ENCODE results near the gene C4orf33.
A peak's percentile ranks its signal among the peaks of the same experiment; 100 is the strongest.
"Not testable (repeated sequence)": the region's sequence is repeated elsewhere in the genome, so short reads cannot be mapped to it uniquely, and the experiment has no call there.

Gene C4orf33, protein sequence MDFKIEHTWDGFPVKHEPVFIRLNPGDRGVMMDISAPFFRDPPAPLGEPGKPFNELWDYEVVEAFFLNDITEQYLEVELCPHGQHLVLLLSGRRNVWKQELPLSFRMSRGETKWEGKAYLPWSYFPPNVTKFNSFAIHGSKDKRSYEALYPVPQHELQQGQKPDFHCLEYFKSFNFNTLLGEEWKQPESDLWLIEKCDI

DNA sequence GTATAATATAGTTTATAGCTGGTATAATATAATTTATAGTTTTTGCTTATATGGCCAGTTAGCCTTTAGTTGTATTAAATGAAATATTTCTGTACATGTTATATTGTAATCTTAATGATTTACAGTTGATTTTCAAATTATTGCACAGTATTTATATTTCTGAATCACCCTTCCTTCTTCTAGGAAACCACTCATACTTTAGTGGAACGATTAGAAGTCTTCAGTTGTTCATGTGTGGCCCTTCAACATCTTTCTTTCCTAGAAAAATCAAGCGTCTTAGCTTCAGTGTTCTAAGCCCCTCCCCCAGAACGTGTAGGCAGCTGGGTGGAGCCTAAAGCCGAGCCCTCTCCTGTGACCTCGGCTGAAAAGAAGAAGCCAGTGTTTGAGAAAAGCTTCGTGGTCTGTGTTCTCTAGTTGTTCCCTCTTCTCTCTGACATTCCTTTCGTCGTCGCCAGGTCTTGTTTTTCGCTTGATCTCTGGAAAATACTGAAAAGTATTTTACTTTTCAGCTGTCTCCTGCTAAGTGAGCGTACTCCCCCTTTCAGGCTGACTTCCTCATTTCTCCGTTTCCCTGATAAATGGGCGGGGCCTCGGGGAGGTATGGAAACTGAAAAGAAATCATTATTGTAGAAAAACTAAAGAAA is at the start of gene C4orf33:
C4orf33 (plus strand) TSS at position 342 of the 644 bp plus-strand sequence. CDS start 6,459 bp downstream, outside the sequence.
- DNase-seq, result peak; percentile 84

DNA sequence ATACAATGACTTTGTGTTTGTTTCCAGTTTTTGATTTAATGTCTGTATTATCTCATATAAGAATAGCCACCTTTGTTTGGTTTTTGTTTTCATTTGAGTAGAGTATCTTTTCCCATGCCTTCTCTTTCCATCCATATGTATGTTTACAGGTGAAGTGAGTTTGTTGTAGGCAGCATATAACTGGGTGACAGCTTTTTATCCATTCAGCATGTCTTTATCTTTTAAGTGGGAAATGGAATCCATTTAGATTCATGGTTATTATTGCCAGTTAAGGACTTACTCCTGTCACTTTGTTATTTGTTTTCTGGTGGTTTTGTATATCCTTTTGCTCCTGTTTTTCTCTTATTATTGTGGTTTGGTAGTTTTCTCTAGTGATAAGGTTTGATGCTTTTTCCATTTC is 36.9 kb upstream of the C4orf33 start:
- no peak for DNase-seq

DNA sequence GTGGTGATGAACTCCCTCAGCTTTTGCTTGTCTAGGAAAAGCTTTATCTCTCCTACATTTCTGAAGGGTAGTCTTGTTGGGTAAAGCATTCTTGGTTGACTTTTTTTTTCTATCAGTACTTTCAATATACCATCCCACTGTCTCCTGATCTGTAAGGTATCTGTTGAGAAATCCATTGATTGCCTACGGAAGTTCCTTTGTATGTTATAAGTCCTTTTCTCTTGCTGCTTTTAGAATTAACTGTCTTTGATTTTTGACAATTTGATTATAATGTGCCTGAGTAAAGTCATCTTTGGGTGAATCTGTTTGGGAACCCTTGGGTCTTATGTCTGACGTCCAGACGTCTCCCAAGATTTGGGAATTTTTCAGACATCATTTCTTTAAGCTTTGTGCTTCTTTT is 33.4 kb upstream of the C4orf33 start:
- DNase-seq, result no peak

DNA sequence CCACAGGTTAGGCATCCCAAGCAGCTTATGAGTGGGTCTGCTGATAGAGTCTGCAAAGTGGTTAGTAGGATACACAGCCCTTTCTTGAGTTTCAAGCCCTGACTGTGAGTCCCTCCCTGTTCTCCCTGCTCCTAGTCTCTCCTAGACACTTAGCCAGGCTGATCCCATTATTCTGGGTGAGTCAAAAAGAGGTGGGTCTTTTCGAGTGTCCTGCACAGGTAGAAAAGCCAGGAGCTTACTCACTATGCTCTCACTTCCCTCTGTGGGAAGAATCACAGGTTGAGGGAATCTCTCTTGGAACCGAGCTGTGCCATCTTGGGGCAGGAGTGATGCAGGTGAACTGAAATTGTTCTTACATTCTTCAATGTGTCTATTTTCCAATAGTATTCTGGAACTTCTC is 32.3 kb upstream of the C4orf33 start:
- no peak for DNase-seq

DNA sequence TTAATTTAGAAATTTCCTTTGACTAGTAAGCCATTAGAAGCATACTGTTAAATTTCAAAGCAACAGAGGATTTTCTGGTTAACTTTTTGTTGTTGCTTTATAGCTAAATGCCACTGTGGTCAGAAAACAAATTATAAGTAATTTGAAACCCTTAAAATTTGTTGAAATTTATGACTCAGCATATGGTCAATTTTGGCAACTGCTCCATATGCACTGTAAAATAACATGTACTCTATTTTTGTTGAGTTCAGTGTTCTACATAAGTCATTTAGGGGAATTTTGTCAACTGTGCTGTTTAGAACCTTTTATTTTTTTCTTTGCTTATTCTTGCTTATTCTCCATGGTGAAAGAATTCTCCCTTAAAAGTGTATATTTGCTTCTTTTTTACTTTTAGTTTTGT is 31.2 kb upstream of the C4orf33 start:
- DNase-seq, result no peak

DNA sequence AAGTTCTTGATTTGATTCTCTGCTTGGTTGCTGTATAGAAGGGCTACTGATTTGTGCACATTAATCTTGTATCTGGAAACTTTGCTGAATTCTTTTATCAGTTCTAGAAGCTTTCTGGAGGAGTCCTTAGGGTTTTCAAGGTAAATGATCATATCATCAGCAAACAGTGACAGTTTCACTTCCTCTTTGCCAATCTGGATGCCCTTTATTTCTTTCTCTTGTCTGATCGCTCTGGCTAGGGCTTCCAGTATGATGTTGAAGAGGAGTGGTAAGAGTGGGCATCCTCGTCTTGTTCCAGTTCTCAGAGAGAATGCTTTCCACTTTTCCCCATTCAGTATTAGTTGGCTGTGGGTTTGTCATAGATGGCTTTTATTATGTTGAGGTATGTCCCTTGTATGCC is 26.4 kb upstream of the C4orf33 start:
- not testable (repeated sequence) for DNase-seq

DNA sequence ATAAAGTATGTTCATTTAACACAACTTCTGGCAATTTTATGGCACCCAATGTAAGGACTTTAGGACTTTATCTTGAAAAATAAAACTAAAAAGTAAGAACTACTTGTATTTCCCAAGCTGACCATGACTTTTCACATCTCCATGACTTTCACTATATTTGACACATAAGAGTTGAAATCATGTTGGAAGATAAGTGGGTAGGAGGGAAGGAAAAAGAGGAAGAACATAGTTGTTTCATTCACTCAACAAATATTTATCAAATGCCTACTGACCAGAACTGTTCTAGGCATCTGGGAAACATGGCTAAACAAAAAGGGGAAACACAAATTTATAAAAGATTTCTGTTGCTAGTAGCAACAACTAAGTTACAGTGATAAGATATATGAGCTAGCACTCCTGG is 18.6 kb upstream of the C4orf33 start:
- DNase-seq, result no peak

DNA sequence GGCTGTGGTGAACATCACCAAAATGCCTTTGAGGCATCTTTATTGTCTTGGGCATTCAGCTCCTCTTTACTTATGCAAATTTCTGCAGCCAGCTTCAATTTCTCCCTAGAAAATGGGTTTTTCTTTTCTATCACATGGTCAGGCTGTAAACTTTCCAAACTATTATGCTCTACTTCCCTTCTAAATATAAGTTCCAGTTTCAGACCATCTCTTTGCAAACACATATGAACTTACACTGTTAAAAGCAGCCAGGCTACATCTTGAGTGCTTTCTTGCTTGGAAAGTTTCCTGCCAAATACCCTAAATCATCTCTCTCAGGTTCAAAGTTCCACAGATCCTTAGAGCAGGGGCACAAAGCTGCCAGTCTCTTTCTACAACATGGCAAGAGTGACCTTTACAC is 15.8 kb upstream of the C4orf33 start:
- no peak for DNase-seq

DNA sequence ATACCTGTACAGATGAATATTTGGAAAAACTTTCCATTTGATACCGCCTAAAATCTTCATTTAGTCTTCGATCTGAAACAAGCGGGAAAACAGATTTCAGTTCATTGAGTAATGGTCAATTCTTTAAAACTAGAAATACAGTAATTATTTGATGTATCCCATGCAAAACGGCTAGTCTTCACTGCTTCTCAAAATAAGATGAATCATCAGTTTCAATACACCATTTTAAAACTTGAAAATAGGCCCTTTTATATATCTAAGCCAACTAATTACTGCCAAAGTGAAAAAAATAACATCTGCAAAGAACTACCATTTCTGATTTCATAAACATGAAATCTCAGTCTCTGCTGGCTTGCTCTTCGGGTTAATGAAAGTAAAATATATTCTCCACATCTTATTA is 13.7 kb upstream of the C4orf33 start:
- DNase-seq, result no peak

DNA sequence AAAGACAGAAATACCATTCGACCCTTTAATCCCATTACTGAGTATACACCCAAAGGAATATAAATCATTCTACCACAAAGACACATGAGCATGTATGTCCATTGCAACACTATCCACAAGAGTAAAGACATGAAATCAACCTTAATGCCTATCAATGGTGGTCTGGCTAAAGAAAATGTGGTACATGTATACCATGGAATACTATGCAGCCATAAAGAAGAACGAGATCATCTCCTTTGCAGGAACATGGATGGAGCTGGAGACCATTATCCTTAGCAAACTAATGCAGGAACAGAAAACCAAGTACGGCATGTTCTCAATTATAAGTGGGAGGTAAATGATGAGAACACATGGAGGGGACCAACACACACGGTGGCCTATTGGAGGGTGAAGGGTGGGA is 10.5 kb upstream of the C4orf33 start:
- DNase-seq, result no peak

DNA sequence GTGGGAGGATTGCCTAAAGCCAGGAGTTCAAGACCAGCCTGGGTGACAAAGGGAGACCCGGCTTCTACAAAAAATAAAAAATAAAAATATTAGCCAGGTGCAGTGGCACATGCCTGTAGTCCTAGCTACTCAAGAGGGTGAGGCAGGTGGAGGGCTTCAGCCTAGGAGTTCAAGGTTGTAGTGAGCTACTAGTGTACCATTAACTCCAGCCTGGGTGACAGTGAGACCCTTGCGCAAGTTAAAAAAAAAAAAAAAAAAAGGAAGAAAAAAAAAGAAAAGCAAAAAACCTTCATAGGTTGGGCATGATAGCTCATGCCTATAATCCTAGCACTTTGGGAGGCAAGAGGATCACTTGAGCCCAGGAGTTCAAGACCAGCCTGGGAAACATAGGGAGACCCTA is 8.4 kb upstream of the C4orf33 start:
- DNase-seq, result no peak

DNA sequence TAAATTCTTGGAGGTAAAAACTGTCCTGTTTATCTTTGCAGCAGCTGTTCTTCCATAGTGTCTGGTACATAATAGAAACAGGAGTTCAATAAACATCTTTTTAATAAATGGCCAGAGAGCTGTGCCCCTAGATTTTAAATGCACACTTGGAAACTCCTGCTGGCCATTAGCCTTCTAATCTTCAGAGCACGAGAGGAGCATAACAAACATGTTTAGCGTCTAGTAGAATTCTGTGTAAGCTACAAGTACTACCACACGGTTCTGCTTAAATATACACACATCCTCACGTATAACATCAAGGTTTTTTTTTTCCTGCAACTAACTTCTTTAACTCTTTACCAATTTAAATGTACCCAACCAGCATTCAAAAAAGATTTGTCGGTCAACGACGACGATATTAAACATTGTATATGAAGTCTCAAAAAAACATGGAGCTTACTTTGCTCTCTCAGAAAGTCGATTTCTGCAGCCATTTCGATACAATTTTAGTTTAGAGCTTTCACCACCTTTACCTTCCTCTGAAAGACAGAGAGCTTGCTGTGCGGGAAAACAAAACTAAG is 3.2 kb upstream of the C4orf33 start:
- no peak for DNase-seq

DNA sequence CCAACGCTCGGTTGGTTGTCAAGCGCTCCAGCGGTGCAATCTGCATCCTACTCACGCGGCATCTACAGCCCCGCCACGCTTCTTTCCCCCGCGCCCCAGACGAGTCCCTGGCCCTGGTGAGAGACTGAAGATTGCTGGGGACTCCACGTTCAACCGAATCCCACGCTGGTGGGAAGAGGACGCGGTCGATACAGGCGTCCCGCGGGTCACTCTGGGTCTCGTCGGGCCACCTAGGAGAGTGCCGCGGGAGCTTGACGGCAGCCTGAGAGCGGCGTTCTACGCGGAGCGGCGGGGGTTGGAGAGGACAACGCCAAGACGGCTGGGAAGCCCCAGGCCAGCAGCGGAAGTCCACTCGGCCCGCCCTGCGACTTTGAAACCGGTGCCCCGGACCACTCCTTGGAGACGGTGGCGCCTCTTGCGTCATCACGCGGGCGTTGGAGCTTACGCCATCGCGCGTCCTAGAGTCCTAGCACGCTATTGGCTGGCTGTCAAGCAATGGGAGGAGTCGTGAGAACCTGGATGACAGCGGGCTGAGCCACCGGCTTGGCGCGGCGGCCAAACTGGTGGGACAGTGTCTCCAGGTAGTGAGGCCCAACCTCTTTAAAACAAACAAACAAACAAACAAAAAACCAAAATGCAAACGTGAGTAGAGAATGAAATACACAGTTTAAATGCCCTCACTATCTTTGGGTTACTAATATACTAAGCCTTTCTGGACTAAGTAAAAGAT is 2.6 kb upstream of the C4orf33 start, which contains the start of gene SCLT1:
SCLT1 (minus strand) TSS at position 349 of the 730 bp plus-strand sequence. CDS start 436 bp downstream, outside the sequence.
- peak; percentile 97 for DNase-seq

DNA sequence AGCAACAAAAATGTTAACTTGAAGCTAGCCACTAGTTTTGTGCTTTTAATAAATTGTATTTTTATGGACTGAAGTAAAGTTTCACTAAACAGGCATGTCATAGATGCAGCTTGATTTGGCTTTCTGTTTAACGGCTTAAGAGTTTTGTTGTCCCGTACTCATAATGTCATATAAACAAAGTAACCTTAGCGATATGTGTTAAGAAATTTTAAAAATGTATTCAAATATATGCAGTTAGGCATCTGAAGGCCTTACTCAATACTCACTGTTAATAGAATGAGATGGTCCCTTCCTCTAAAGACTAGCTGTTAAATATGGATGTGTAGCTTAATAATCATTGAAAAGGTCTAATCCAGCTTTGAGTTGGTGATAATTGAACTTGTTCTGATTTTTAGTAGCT is 1.6 kb upstream of the C4orf33 start:
- DNase-seq, result no peak

DNA sequence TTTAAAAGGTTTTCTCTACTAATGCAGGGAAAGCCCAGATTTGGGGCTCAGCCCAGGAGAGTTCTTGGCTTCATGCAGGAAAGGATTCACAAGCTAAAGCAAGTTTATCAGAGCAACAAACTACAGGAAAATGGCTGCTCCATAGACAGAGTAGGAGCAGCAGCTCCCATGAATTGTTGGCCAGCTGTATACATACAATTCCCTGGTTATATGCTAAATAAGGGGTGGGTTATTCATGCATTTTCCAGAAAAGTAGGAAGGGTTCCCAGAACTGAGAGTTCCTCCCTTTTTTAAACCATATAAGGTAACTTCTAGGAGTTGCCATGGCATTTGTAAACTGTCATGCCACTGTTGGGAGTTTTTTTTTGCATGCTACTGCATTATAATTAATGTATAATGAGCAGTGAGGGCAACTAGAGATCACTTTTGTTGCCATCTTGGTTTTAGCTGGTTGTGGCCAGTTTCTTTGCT is 2.6 kb downstream of the C4orf33 start:
- DNase-seq, result no peak

DNA sequence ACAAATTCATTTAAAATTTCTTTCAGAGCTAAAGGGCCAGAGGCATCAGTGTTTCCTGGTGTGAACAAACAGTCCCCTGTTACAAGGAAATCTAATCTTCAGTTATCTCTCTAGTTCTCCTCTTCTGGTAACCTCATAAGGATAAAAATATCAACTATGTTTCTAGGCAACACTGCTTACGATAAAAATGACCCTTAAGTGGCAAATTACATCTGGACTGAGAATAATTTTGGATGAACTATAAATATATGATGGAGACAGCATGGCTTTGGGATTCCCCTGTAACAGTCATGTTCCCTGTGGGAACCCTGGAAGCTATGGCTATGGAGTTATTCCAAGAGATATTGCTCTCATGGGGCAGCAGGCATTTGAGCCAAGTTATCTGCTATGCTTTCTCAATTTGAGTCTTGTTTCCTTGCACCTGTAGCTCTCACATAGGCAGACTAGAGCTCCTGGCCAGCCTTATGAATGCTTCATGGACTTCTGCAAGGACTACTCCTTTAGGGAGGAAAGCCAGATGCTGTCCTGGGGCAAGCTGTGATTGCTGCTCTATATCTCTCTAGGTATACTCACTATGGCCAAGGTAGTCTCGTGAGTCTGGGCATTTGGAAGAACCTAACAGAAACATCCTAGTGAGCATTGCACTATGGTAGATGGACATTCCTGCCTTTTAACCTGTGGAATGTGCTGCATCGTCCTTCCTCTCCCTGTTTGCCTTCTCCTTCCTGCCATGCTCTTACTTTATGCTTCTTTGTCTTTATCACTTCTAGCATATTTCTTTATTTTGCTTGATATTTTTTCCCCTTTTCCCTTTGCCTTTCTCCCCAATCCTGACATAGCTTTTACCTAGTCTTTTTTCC is 14.2 kb downstream of the C4orf33 start:
- no peak for DNase-seq

DNA sequence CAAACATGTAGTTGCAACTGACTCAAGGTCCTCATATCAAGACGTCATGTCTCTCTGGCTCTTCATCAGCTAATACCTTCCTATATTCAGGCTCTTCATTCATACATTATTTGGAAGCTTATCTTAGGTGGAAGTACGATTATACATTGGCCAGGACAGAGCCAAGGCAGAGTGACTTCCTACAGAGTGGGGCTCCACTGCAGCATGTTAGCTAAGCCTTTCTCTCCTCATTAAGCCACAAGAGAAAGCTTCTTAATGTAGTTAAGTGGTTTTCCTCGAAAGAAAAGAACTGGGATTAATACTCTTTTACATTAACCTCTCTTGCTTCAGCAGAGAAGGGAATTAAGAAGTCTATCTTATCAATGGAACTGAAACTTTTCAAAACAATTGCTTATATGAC is 15.0 kb downstream of the C4orf33 start:
- no peak for DNase-seq

DNA sequence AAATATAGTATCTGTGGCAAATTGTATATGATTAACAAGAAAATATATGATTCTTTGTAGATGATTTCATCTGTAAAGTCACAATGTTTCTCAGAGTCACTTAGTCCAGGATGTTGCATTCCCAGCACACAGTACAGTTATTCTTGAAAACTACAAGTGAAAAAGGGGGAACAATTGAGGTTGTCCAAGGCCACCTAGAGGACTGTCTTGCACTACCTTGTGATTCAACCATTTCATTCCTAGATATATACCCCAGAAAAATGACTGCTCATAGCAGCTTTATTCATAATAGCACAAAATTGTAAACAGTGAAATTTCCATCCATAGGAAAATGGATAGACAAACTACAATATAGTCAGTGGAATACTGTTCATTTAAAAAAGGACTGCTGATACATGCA is 16.0 kb downstream of the C4orf33 start:
- DNase-seq, result no peak

DNA sequence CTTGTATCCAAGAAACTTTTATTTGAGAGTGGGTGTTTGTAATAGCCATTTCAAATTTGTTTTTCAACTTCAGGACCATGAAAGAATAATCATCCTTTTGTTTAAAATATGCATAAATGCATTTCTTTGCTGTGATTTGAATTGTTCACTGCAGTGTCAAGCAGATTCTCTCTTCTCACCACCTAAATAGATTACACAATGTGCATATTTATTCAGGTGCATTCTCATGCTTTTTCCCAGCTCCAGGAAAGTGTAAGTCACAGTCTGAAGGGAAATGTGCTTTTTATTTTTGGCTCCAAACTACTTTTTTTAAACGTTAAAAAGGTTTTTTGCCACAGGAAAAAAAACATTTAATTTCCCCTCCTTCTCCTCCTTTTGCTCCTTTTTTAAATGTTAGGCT is 17.5 kb downstream of the C4orf33 start:
- DNase-seq, result no peak

DNA sequence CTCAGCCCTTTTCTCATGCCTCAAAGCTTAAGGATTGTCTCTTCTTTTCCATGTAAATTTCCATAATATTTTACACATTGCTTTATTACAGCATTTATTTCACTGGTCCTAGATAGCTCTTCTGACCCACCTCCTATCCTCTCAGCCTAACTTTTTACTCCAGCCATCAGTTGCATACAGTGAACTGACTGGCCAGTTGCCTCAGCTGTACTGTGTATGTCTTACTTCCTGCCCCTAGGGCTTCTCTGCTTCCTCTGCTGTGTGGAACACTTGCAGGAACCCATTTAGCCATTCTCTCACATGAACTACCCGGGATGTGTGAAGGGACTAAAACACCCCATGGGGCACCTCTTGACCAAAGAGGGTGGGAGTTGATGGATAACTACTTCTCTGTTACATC is 18.0 kb downstream of the C4orf33 start:
- no peak for DNase-seq

DNA sequence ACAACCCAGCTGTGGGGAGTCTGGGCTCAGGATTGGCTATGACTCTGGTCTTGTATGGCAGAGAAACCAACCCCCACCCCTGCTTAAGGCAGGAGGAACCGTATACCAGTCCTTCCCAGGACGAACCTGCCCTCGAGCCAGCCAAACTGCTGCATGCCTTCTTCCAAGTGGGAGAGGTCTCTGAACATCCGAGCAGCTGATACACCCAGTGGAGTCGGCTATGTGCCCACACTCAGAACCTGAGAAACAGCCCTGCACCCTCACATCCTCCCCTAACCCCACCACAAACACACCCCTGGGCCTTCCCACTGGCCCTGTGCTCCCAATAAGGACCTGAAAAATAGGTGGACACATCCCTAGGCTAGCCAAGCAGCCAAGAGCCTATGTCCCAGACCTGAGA is 21.8 kb downstream of the C4orf33 start:
- DNase-seq, result no peak

DNA sequence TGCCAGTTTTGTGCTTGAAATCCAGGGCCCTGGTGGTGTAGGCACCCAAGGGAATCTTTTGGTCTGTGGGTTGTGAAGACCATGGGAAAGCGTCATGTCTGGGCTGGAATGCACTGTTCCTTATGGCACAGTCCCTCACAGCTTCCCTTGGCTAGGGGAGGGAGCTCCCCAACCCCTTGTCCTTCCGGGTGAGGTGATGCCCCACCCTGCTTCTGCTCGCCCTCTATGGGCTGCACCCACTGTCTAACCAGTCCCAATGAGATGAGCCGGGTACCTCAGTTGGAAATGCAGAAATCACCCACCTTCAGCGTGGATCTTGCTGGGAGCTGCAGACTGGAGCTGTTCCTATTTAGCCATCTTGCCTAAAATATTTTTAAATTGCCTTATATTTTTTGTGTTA is 30.7 kb downstream of the C4orf33 start:
- not testable (repeated sequence) for DNase-seq

DNA sequence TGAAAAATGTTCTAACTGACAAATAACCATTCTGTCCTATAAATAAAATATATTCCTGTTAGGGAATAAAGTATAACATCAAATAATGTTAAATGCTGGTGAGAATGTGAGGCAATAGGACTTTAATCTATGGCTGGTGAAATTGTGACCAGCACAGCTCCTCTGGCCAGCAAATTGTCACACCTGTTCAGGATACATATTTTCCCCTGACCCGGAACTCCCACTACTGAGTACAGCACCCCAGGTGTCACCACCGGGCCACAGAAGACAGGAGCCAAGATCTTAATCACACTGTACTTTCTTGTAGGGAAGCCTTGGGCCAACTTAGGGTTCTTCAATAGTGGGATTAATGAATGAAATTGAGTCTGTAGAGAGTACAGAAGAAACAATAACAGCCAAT is 33.2 kb downstream of the C4orf33 start:
- no peak for DNase-seq
